NK-92 (cell line): ENCODE measurements around the gene WWOX.

Experiments used
- DNase-seq: peaks from one replicate; lab custom pipeline; 2025; ENCODE audit not compliant: unreplicated experiment; lab: John Stamatoyannopoulos, UW

The WWOX gene

GRCh38 chr16:79172976-79173500 lies 1073.6 kb downstream of the WWOX start:
- DNase-seq: no peak

- no peak for DNase-seq
Measured at GRCh38 chr16:79173919-79174318, 1074.5 kb downstream of the WWOX start.

- no peak for DNase-seq
Measured at GRCh38 chr16:79175286-79176057, 1076.0 kb downstream of the WWOX start.

- no peak for DNase-seq
Measured at GRCh38 chr16:79177018-79177417, 1077.6 kb downstream of the WWOX start.

GRCh38 chr16:79181419-79181818 lies 1082.0 kb downstream of the WWOX start:
- DNase-seq: no peak

GRCh38 chr16:79182616-79183015 lies 1083.2 kb downstream of the WWOX start:
- DNase-seq: no peak

GRCh38 chr16:79183571-79183970 lies 1084.1 kb downstream of the WWOX start:
- no peak for DNase-seq

- no peak for DNase-seq
Measured at GRCh38 chr16:79184464-79185030, 1085.1 kb downstream of the WWOX start.

- DNase-seq: no peak
Measured at GRCh38 chr16:79185711-79186110, 1086.3 kb downstream of the WWOX start.

GRCh38 chr16:79186196-79186595 lies 1086.7 kb downstream of the WWOX start:
- no peak for DNase-seq

- no peak for DNase-seq
Measured at GRCh38 chr16:79188115-79188738, 1088.8 kb downstream of the WWOX start.

GRCh38 chr16:79188739-79189122 lies 1089.3 kb downstream of the WWOX start:
- no peak for DNase-seq

GRCh38 chr16:79190542-79190941 lies 1091.1 kb downstream of the WWOX start:
- DNase-seq: no peak

- DNase-seq: no peak
Measured at GRCh38 chr16:79191933-79192332, 1092.5 kb downstream of the WWOX start.

- no peak for DNase-seq
Measured at GRCh38 chr16:79192904-79193303, 1093.5 kb downstream of the WWOX start.

GRCh38 chr16:79194291-79194690 lies 1094.8 kb downstream of the WWOX start:
- no peak for DNase-seq

- no peak for DNase-seq
Measured at GRCh38 chr16:79195938-79196337, 1096.5 kb downstream of the WWOX start.

- no peak for DNase-seq
Measured at GRCh38 chr16:79201436-79201835, 1102.0 kb downstream of the WWOX start.

- DNase-seq: no peak
Measured at GRCh38 chr16:79202977-79203376, 1103.5 kb downstream of the WWOX start.

GRCh38 chr16:79204486-79204885 lies 1105.0 kb downstream of the WWOX start:
- DNase-seq: no peak

- DNase-seq: no peak
Measured at GRCh38 chr16:79206889-79207288, 1107.4 kb downstream of the WWOX start.

GRCh38 chr16:79209308-79209707 lies 1109.9 kb downstream of the WWOX start:
- DNase-seq: no peak
